Neuronal stem cell (in vitro differentiated cells): ENCODE measurements around the gene PIP5K1A.
A peak's percentile ranks its signal among the peaks of the same experiment; 100 is the strongest.

Experiments used
- DNase-seq: peaks from one replicate; pipeline ENCODE4 v3.0.0-alpha.2; 2013; ENCODE audit warnings: low spot score
- H2AFZ ChIP-seq: one replicate; pipeline ENCODE4 v1.6.1; 2013; ENCODE audit warnings: mild to moderate bottlenecking, low read length, inconsistent platforms
- H2AK5ac ChIP-seq: 2 replicates; pipeline ENCODE4 v1.6.1; 2013; ENCODE audit warnings: low read depth, mild to moderate bottlenecking, inconsistent platforms, low read length, moderate library complexity, mixed read lengths
- H2BK120ac ChIP-seq: 2 replicates; pipeline ENCODE4 v1.6.1; 2013; ENCODE audit warnings: low read depth, mild to moderate bottlenecking, inconsistent platforms, low read length, moderate library complexity, mixed read lengths
- H2BK12ac ChIP-seq: one replicate; pipeline ENCODE4 v1.6.1; 2013; ENCODE audit warnings: low read length, inconsistent platforms
- H2BK15ac ChIP-seq: 2 replicates; pipeline ENCODE4 v1.6.1; 2013; ENCODE audit warnings: mild to moderate bottlenecking, low read length, inconsistent platforms, mixed read lengths
- H2BK5ac ChIP-seq: one replicate; pipeline ENCODE4 v1.6.1; 2013; ENCODE audit warnings: inconsistent platforms, mild to moderate bottlenecking, low read length, moderate library complexity
- H3K14ac ChIP-seq: one replicate; pipeline ENCODE4 v1.6.1; 2013; ENCODE audit warnings: low read length, inconsistent platforms
- H3K18ac ChIP-seq: 2 replicates; pipeline ENCODE4 v1.6.1; 2013; ENCODE audit warnings: low read length, inconsistent platforms
- H3K23ac ChIP-seq: 2 replicates; pipeline ENCODE4 v1.6.1; 2013; ENCODE audit warnings: low read depth, mild to moderate bottlenecking, mixed read lengths, low read length, inconsistent platforms; ENCODE audit not compliant: poor library complexity
- H3K27ac ChIP-seq: replicated peaks from 3 replicates; pipeline ENCODE4 v1.5.1; 2013; ENCODE audit warnings: low read length, inconsistent platforms
- H3K27me3 ChIP-seq, 3 experiments: 2 replicates each; pipeline ENCODE4 v1.6.1; 2013; ENCODE audit warnings: low read length in 3 of 3, mild to moderate bottlenecking in 2 of 3, inconsistent platforms in 1 of 3, low read depth in 1 of 3, mixed read lengths in 1 of 3, moderate library complexity in 1 of 3; ENCODE audit not compliant: control insufficient read depth in 3 of 3, insufficient read depth in 3 of 3
- H3K36me3 ChIP-seq, 2 donors: replicated peaks in 1 of 2; 2 replicates each; pipeline ENCODE4 v1.6.1; 2013; ENCODE audit warnings: low read length in 2 of 2; ENCODE audit not compliant: control insufficient read depth in 2 of 2, insufficient read depth in 2 of 2
- H3K4ac ChIP-seq: 2 replicates; pipeline ENCODE4 v1.6.1; 2013; ENCODE audit warnings: inconsistent platforms, mild to moderate bottlenecking, low read length, moderate library complexity
- H3K4me1 ChIP-seq, 2 donors: 1 replicate in 1 of 2; 2 replicates in 1 of 2; pipeline ENCODE4 v1.6.1; 2013; ENCODE audit warnings: low read length in 2 of 2, low read depth in 1 of 2; ENCODE audit not compliant: control insufficient read depth in 2 of 2, insufficient read depth in 1 of 2
- H3K4me2 ChIP-seq: one replicate; pipeline ENCODE4 v1.6.1; 2013; ENCODE audit warnings: mild to moderate bottlenecking, low read length, inconsistent platforms; ENCODE audit not compliant: insufficient read depth, poor library complexity, severe bottlenecking
- H3K4me3 ChIP-seq, 2 donors: 2 replicates each; pipeline ENCODE4 v1.5.1; 2013; ENCODE audit warnings: low read length in 2 of 2, mild to moderate bottlenecking in 2 of 2, inconsistent platforms in 1 of 2, moderate library complexity in 1 of 2
- H3K79me1 ChIP-seq: one replicate; pipeline ENCODE4 v1.6.1; 2013; ENCODE audit warnings: low read depth, mild to moderate bottlenecking, inconsistent platforms, low read length, moderate library complexity
- H3K9ac ChIP-seq: one replicate; pipeline ENCODE4 v1.6.1; 2013; ENCODE audit warnings: mild to moderate bottlenecking, low read depth, low read length, inconsistent platforms; ENCODE audit not compliant: poor library complexity
- H3K9me3 ChIP-seq, 2 donors: replicated peaks in 1 of 2; 2 replicates each; pipeline versions ENCODE3 to v1.6.1; 2013; ENCODE audit warnings: low read length in 2 of 2, mild to moderate bottlenecking in 2 of 2, inconsistent platforms in 1 of 2, low read depth in 1 of 2, mixed read lengths in 1 of 2, moderate library complexity in 1 of 2; ENCODE audit not compliant: control insufficient read depth in 2 of 2, insufficient read depth in 1 of 2
- H4K8ac ChIP-seq: one replicate; pipeline ENCODE4 v1.6.1; 2013; ENCODE audit warnings: low read depth, mild to moderate bottlenecking, inconsistent platforms, low read length, moderate library complexity
- H4K91ac ChIP-seq: one replicate; pipeline ENCODE4 v1.6.1; 2013; ENCODE audit warnings: low read length, low read depth, mild to moderate bottlenecking, inconsistent platforms; ENCODE audit not compliant: poor library complexity
- WGBS, 2 donors: extraction: QIAGEN DNeasy Blood & Tissue Kit; methylation state at CpG; one replicate each; pipeline ENCODE4 v1.1.7; 2013; ENCODE audit warnings: missing lambda C conversion rate in 2 of 2, mixed read lengths in 1 of 2; ENCODE audit not compliant: insufficient read length in 2 of 2, insufficient replicate concordance in 1 of 2; ENCODE audit errors: extremely low coverage in 2 of 2; 5-methylcytosine and 5-hydroxymethylcytosine counted together

The PIP5K1A gene

DNA sequence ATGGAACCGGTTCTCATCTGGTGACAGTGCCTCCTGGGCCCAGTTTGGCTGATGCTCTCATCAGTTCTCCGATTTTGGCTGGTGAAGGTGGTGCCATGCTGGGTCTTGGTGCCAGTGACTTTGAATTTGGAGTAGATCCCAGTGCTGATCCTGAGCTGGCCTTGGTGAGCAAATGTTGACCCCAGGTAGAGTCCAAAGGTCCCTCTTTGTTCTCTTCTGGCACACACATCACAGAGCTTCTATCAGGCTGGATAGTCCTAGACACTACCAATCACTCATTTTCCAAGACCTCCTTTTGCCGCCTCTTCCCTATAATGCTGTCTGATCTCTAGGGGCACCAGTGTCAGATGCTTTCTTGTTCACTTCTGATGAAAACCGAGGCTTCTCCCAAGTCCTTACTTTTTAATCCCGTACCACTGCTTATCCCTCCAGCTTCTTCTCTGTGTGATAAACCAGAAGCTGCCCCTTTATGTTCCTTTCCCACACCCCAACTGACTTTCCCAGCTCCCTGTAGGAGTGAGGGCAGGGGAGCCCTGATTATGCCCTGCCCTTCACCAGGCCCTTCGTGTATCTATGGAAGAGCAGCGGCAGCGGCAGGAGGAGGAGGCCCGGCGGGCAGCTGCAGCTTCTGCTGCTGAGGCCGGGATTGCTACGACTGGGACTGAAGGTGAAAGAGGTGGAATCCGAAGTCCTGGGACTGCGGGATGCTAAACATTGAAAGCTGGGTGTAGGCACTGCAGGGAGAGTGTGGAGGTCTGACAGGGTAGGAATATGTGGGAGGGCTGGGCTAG lies 67.3 kb downstream of the PIP5K1A start:
- Histone ChIP-seq H2BK12ac (no peak overlapping the region), H2BK15ac (no peak overlapping the region), H3K4ac (no peak overlapping the region), H3K4me1 (no peaks in the 10 kb centered on the region), H3K9ac (no peak overlapping the region), H4K8ac (no peak overlapping the region), H3K14ac (no peak overlapping the region), H3K36me3 (peaks cover 31 to 82% of the 10 kb centered on the region in 2 donors), H2BK5ac (no peak overlapping the region), H3K9me3 (no peaks in the 10 kb centered on the region), H2AFZ (no peak overlapping the region), H4K91ac (no peak overlapping the region), H3K27me3 (no peaks in the 10 kb centered on the region), H2AK5ac (no peak overlapping the region), H3K79me1 (peaks cover 2% of the 10 kb centered on the region), H3K4me2 (no peak overlapping the region), H3K4me3 (no peak overlapping the region), H3K18ac (no peak overlapping the region), H3K27ac (no peak overlapping the region), H2BK120ac (no peak overlapping the region), H3K23ac (no peak overlapping the region)
- no peak for DNase-seq
- WGBS, 2 donors, result no CpG with 5 or more reads among the region's 14 CpGs

- Histone ChIP-seq H2BK12ac (no peak overlapping the region), H3K4me3 (no peak overlapping the region), H3K14ac (no peak overlapping the region), H3K9ac (no peak overlapping the region), H2BK5ac (no peak overlapping the region), H4K8ac (no peak overlapping the region), H3K4ac (no peak overlapping the region), H3K4me1 (no peaks in the 10 kb centered on the region), H3K27me3 (no peaks in the 10 kb centered on the region), H2BK15ac (no peak overlapping the region), H3K4me2 (no peak overlapping the region), H3K9me3 (no peaks in the 10 kb centered on the region), H4K91ac (no peak overlapping the region), H3K79me1 (peaks cover 2% of the 10 kb centered on the region), H3K23ac (no peak overlapping the region), H3K27ac (no peak overlapping the region), H2AFZ (no peak overlapping the region), H3K18ac (no peak overlapping the region), H2BK120ac (no peak overlapping the region), H3K36me3 (peaks cover 31 to 84% of the 10 kb centered on the region in 2 donors), H2AK5ac (no peak overlapping the region)
- WGBS, 2 donors, result no CpG with 5 or more reads among the region's 3 CpGs
- DNase-seq, result no peak
These were observed 68.0 kb downstream of the PIP5K1A start for GRCh38 chr1:151266315-151266714.

DNA sequence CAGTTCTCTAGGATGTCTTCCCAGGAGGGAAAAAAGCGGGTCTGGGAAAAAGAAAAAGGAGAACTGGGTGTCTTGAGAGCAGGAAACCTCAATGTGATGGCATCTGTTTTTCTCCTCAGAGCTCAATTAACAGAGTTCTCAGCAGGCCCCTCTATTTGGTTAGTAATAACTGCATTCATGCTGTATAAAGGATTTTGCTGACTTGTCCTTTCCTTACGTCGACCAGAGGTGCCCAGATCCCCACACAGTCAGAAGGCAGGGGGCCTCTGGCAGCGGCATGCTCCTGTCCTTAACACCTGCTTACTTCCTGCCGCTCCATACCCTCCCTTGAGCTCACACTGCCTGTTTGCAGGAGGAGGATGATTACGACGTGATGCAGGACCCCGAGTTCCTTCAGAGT lies 68.5 kb downstream of the PIP5K1A start:
- H3K79me1 ChIP-seq, result peaks cover 2% of the 10 kb centered on the region
- no peak overlapping the region for H3K23ac ChIP-seq
- no peaks in the 10 kb centered on the region for H3K9me3 ChIP-seq
- no peak overlapping the region for H3K4ac ChIP-seq
- H3K4me3 ChIP-seq, result no peak overlapping the region
- H3K27me3 ChIP-seq, result no peaks in the 10 kb centered on the region
- no peak overlapping the region for H3K18ac ChIP-seq
- H3K9ac ChIP-seq, result no peak overlapping the region
- DNase-seq, result no peak
- H3K27ac ChIP-seq, result no peak overlapping the region
- no peak overlapping the region for H2AFZ ChIP-seq
- no peaks in the 10 kb centered on the region for H3K4me1 ChIP-seq
- no CpG with 5 or more reads among the region's 8 CpGs for WGBS, 2 donors
- H2AK5ac ChIP-seq, result no peak overlapping the region
- H2BK12ac ChIP-seq, result peak overlapping the region; percentile 22
- H2BK120ac ChIP-seq, result no peak overlapping the region
- H4K8ac ChIP-seq, result no peak overlapping the region
- no peak overlapping the region for H3K4me2 ChIP-seq
- H2BK15ac ChIP-seq, result no peak overlapping the region
- H4K91ac ChIP-seq, result no peak overlapping the region
- no peak overlapping the region for H2BK5ac ChIP-seq
- no peak overlapping the region for H3K14ac ChIP-seq
- H3K36me3 ChIP-seq, result peaks cover 31 to 81% of the 10 kb centered on the region in 2 donors

DNA sequence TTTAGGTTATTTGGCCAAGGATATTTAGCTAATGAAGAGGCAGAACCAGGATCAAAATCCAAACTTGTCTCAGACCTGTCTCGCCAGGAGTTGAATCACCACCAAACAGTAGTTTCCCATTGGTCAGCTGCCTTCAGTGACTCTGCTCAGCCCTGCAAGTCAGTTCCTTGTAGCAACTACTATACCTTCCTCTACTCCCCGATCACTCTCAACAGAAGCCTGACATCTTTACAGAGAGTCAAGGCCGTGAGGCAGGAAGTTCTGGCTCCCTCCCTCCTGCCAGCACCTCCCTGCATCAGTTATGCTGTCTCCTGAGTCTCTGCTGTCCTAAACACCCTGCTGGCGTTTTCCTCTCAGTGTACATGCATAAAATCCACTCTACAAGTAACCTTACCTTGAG lies 69.4 kb downstream of the PIP5K1A start:
- Histone ChIP-seq H3K27ac (no peak overlapping the region), H3K4me1 (no peaks in the 10 kb centered on the region), H3K14ac (no peak overlapping the region), H2BK5ac (no peak overlapping the region), H2BK120ac (no peak overlapping the region), H2BK12ac (no peak overlapping the region), H3K27me3 (no peaks in the 10 kb centered on the region), H3K36me3 (peaks cover 28 to 72% of the 10 kb centered on the region in 2 donors), H3K18ac (no peak overlapping the region), H4K91ac (no peak overlapping the region), H2AFZ (no peak overlapping the region), H3K9ac (no peak overlapping the region), H3K23ac (no peak overlapping the region), H3K4ac (no peak overlapping the region), H4K8ac (no peak overlapping the region), H3K9me3 (no peaks in the 10 kb centered on the region), H2AK5ac (no peak overlapping the region), H2BK15ac (no peak overlapping the region), H3K79me1 (no peaks in the 10 kb centered on the region), H3K4me3 (peak overlapping the region in 1 of 2 donors; percentile 30), H3K4me2 (no peak overlapping the region)
- no peak for DNase-seq
- WGBS, 2 donors, result no CpG with 5 or more reads among the region's 4 CpGs
